Measurements from ENCODE around the gene FAM120B.
"Not testable (repeated sequence)": the region's sequence is repeated elsewhere in the genome, so short reads cannot be mapped to it uniquely, and the experiment has no call there.

FAM120B gene

DNA sequence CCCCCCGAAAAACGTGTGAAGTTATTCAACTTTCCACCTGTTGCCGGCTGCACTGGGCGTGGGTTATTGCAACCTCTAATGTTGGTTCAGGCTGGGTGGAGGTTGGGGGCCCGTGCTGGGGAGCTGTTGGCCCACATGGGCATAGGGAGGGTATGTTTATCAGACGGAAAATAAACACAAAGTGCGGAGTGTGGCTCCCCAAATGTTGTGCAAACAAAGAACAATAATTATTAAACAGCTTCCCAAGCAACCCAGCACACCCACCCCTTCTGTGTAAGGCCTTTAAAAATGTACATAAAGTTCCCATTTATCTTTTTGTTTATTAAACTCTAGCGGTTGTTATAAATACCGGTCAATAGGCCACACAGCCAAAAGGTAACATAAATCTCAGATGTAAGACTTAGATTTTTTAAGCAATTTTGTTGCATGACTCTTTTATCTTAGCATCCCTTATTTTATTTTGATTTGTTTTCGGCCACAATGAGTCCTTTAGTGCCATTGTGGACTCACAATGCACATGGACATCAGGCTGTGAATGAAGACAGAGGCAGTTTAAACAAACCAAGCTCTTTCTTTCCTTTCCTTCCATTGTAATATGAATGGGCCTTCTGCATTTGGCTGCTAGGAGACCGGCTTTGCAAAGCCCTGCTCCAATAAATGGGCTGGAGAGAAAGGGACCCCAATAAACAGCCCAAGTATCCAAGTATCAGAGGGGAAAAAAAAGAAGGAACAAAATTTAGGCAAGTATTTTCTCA is 8.8 kb upstream of the FAM120B start:
- no peak for DNase-seq (ENCODE audit: low read depth)

DNA sequence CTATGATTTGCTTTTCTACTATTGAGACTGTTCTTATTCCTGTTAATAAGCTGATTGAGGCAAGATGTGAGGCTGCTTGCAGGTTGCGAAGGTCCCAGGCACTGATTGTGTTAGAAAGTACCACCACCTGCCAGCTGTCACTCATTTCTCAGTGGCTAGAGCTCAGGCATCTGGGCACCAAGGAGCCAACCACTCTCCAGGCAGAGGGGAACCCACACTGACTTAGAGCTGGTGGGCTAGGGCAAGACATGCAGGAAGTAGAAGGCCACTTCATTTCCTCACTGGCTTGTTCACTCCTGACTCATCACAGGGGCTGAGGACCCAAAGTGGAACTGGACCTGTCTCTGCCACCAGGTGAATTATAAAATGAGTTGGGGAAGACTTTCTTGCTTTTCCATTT is 7.9 kb upstream of the FAM120B start:
- no peak for DNase-seq (ENCODE audit: low read depth)

DNA sequence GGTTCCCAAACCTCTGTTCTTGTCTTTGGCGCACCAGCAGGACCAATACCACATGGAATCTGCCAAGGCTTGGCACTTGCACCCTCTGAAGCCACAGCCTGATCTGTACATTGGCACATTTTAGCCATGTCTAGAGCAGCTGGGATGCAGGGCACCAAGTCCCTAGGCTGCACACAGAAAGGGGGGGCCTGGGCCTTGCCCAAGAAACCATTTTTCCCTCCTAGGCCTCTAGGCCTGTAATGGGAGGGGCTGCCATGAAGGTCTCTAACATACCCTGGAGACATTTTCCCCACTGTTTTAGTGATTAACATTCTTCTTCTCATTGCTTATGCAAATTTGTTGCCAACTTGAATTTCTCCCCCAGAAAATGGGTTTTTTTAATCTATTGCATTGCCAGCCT is 5.4 kb upstream of the FAM120B start:
- DNase-seq (ENCODE audit: low read depth), result no peak

DNA sequence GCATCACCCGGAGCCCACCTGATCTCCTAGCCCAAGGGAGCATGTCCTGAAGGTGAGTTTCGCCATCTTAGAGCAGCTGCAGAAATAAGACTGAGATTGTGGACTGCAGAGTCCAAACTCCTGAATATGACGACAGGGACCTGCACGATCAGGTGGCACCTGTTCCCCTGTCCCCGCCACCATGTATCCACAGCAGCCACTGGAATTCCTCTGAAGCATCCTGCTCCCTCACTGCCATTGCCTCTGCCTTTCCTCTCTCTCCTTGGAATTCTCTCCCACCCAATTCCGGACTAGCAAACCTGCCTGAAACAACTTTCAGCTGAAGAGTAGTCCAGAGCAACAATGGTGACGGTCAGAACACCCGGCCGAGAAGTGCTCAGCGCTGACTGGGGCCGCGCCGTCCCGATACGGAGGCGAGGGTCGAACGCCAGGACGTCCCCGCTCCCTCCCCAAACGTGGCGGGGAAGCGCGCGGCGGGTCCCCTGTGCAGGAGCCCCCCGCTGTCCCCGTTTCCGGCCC is 694 bp upstream of the FAM120B start:
- DNase-seq (ENCODE audit: low read depth), result no peak

DNA sequence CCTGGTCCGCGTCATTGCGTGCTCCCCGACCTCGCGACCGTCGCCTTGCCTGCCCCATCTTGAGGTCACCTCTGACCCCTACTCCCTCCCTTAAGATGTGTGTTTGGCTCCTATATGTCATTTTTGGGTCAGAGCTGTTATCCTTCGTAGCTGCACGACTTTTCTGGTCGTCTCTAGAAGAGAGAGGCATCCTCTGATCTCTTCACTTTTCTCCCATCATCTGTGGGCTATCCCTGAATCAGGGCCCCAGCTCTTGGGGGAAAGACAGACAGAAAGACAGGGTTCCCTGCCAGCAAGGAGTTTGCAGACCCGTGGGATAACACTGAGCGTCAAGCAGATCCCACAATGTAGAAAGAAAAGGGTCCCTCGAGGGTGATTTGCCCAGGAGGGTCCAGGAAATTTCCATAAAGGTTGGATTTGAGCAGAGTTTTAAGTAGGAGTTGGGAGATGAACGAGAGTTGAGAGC is 555 bp downstream of the FAM120B start:
- no peak for DNase-seq (ENCODE audit: low read depth)

DNA sequence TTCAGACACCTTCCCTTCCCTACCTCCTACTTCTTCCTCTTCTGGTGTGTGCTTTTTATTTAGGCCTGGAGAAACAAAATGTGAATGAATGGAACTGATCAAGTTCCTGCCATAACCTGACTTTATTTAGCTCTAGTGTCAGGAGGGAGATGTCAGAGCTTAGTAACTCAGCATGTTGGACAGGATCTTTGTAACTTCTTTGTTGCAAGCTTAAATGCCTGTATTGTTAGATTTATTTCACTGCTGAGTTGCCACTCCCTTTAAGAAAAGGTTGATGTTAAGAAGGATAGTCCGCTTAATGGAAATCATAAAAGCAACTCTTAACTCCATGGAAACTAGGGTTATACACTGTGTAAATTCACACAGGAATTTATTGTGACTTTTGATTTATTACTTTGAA is 2.2 kb downstream of the FAM120B start:
- DNase-seq (ENCODE audit: low read depth), result no peak

DNA sequence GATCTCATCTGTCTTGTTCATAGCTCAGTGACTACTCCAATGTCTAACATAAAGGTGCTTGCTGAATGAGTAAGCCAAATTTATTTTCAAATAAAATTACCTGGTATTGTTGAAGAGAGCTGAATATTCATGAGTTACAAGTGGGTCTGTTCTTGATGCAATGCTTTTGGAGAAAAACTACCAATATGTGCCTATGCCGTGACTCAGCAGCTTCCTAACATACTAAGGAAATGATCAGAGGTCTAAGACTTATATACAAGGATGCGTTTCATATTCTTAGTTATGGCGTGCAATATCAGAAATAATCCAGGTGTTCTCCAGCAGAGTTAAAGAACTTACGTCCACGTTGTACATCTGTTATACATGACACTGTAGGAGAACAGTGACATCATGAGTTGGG is 5.1 kb downstream of the FAM120B start:
- DNase-seq (ENCODE audit: low read depth), result no peak

DNA sequence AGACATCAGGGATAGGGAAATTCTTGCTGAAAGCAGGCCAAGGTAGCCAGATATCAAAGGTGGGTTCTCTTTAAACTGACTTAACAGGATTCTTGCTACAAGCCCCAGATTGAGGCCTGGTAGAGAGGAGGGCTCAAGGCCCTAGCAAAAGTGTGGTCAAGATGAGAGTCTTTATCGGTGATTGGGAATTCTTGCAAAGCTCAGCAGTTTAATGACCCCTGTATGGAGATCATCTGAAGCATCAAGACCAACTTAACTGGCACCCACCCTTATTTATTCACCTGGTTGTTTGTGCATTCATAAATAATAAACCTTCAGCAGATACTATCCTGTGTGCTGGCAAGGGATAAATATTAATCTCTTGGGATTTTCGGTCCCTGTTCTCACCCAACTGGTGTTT is 6.3 kb downstream of the FAM120B start:
- no peak for DNase-seq (ENCODE audit: low read depth)

DNA sequence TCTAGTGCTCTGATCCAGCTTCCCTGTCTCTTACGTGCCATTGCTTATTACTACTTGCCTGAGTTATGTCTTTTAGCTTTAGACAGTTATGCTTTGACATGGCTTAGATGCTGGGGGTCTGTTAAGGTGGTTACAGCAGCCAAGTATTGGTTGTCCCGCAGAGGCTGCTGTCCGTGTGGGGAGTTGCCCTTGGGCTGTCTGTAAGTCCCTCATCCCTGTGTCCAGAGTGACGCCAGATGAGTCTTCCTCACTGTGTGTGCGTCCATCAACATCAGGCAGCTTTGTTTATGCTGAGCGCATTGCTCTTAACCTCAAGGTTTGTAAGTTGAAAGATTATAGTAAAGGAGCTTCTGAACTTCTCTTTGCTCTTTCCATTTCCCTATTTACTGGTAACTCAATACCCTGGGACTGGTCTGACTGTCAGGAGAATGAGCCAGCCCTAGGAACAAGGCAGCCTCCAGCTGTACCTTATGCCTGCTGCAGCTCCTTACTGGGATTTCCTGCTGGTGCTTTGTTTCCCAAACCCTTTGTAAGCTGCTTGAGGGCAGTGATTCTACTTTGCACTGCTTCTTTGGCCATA is 7.2 kb downstream of the FAM120B start:
- DNase-seq (ENCODE audit: low read depth), result no peak

DNA sequence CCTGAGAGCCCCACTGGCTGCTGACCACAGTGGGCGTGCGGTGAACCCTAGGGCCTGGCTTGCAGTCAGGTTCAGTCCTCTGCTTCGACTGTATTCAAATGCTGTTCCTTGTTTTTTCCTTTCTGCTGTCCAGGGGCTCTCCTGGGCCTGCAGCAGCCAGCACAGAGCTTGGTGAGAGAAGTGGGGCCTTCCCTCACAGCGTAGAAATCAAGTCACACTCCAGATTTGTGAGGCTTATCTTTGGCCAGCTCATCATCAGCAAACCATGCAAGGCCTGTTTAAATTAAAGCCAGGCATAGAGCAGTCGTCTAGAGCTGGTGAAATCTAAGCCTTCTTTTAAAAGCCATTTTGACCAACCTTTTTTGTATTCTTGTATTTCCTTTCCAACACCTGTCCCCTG is 8.4 kb downstream of the FAM120B start:
- no peak for DNase-seq (ENCODE audit: low read depth)

DNA sequence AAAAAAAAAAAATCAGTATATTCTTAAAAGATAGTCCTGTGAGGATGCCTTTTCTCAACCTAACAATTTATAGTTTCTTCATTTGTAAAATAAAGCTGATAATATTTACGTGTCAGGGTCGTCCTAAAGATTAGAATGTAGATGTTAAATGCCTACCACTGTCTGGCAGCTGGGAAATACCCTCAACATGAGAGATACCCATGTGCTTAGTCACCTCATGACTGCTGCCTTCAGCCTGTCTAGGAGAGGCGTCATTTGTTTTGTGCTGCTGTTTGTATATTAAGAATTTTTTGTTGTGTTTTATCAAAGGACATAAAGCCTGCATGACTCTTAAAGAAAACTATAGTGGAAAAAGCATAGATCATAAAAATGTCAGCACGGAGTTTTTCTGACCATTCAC is 9.5 kb downstream of the FAM120B start:
- no peak for DNase-seq (ENCODE audit: low read depth)

DNA sequence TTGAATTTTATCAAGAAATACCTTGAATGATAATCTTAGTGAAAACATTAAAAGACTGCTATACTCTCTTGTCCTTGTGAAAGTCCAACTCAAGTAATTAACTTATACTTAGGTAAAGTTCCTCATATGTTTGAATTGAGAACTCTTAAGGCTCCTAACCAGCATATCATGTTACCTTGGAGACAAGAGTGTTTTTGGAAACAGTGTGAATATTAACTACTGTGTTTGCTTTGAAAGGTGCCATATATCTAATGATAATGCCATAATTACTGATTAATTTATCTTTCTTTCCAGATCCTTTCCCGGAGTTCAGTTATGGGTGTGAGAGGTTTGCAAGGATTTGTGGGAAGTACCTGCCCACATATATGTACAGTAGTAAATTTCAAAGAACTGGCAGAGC is 10.5 kb downstream of the FAM120B start:
- no peak for DNase-seq (ENCODE audit: low read depth)

DNA sequence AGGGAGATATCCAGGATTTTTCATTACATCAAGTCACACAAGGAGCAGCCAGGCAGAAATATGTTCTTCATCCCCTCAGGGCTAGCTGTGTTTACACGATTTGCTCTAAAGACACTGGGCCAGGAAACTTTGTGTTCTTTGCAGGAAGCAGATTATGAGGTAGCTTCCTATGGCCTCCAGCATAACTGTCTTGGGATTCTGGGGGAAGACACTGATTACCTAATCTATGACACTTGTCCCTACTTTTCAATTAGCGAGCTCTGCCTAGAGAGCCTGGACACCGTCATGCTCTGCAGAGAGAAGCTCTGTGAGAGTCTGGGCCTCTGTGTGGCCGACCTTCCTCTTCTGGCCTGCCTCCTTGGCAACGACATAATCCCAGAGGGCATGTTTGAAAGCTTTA is 11.2 kb downstream of the FAM120B start:
- no peak for DNase-seq (ENCODE audit: low read depth)

DNA sequence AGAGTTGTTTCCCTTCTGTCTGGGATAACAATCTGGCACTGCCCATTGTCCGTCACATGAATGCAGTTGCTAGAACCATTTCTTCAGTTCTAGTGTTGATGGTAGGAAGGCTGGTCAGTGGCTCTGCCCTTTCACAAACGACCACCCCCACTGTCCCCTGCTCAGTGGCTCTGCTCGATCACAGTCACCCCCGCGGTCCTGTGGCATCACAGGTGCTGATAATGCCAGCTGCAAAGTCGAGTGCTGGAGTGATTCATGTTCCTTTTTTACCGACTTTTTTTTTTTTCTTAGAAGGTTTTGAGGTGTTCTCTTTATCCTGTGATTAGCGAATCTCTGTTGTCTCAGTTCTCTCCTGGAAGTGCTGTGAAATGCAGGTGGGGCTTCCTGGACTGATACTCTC is 22.8 kb downstream of the FAM120B start:
- DNase-seq (ENCODE audit: low read depth), result no peak

DNA sequence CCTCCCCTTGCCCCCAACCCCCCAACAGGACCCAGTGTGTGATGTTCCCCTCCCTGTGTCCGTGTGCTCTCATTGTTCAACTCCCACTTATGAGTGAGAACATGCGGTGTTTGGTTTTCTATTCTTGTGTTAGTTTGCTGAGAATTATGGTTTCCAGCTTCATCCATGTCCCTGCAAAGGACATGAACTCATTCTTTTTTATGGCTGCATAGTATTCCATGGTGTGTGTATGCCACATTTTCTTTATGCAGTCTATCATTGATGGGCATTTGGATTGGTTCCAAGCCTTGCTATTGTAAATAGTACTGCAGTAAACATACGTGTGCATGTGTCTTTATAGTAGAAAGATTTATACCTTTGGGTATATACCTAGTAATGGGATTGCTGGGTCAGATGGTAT is 28.6 kb downstream of the FAM120B start:
- DNase-seq (ENCODE audit: low read depth), result not testable (repeated sequence)

DNA sequence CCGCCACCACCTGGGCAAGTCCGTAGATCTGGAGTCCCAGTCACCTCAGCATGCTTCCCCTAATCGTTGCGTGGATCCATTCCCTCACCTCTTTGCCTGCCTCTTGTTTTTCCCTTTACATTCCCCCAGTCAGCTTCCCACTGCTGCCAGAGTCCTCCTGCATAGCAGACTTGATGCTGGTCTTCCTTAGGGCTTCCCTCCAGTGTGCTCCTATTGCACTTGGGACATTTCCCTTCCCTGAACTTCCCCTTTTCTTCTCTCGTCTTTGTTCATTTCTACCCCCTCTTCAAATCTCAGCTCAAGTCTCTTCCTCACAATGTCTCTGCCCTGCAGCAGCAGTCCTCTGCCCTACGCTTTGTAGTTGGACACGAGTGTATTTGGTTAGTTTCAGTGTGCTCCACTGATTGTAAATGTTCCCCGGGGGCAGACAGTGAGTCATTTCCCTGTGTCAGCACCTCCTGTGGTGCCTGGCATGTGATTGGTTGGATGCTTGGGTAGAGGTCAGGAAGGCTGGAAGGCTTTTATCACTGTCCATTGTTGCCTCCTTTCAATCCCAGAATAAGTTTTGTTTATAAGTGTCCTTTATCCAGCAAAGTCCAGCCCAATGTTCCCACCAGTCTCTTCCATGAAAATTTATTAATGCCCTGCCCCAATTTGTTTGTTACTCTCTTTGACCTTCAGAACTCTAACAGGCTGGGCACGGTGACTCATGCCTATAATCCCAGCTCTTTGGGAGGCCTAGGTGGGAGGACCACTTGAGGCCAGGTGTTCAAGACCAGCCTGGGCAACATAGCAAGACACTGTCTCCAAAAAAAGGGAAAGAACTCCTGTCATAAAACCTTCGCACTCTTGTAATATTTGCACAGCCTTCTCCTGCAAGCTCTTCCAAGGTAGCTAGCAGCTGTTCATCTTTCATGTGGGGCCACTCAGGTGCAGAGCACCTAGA is 38.3 kb downstream of the FAM120B start:
- no peak for DNase-seq (ENCODE audit: low read depth)

DNA sequence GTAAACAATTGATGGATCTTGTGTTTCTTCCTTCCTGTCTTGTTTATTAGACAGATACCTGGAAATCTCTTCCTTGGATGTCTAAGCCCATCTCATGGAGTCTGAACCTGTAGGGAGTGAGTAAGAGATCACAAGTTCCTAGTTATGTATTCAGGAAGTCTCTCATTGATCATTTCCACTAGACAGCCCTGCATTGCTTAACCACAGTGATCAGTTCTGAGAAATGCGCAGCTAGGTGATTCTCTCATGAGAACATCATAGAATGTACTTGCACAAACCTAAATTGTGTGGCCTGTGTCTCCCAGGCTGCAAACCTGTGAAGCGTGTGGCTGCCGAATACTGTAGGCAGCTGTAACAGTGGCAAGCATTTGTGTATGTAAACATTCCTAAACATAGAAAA is 39.1 kb downstream of the FAM120B start:
- no peak for DNase-seq (ENCODE audit: low read depth)

DNA sequence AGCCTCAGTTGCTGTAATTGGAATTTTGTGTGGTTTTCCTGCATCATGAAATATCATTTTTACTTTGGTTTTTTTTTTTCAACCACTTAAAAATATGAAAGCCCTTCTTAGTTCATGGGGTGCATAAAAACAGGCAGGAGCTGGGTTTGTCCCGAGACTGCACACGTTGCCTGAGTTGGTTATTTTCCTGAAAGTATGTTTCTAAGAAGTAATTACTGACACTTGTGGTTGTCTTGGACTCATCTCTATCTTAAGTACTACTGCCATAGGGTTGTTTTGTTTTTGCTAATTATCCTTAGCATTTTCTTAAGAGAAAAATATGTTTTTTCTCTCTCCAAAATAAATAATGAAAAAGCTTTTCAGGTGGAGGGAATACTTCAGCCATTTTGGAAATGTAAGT is 40.1 kb downstream of the FAM120B start:
- DNase-seq (ENCODE audit: low read depth), result no peak

DNA sequence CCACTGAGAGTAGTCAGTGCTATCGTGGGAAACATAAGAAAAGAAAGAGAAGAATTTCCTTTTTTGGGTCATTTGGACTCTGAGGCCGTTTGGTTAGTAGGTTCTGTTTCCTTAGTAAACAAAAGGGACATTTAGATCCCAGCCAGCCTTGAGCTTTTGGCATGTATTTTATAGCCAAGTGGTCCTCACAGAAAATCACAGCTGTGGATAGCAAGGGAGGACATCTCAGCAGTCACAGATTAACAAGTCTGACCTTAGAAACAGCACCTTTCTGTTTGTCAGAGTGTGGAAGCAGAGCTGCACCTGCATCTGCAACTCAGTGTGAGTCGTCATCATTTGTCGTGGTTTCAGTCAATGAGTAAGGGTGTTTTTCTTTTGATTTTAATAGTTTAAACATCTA is 40.5 kb downstream of the FAM120B start:
- DNase-seq (ENCODE audit: low read depth), result no peak

DNA sequence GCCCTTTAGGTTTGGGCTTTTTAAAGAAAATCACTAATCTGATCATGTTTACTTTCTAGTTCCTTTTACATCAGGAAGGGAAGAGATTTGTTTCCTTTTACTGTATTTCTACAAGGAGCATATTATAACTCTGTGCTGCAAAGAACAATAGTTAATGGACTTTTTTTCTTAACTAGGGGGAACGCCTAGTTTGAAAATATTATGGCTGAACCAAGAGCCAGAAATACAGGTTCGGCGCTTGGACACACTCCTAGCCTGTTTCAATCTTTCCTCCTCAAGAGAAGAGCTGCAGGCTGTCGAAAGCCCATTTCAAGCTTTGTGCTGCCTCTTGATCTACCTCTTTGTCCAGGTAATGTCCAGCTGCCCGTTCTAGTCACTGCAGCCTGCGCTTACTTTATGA is 41.4 kb downstream of the FAM120B start:
- no peak for DNase-seq (ENCODE audit: low read depth)

DNA sequence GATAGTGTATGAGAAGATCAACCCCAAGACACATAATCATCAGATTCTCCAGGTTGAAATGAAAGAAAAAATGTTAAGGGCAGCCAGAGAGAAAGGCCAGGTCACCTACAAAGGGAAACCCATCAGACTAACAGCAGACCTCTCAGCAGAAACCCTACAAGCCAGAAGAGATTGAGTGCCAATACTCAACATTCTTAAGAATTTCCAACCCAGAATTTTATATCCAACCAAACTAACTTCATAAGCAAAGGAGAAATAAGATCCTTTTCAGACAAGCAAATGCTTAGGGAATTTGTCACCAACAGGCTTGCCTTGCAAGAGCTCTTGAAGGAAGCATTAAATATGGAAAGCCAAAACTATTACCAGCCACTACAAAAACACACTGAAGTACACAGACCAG is 44.9 kb downstream of the FAM120B start:
- DNase-seq (ENCODE audit: low read depth), result not testable (repeated sequence)

DNA sequence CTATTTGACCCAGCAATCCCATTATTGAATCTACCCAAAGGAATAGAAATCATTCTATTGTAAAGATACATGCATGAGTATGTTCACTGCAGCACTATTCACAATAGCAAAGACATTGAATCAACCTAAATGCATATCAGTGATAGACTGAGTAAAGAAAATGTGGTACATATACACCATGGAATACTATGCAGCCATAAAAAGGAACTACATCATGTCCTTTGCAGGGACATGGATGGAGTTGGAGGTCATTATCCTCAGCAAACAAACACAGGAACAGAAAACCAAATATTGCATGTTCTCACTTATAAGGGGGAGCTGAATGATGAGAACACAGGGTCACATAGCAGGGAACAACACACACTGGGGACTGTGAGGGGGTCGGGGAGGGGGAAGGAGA is 48.6 kb downstream of the FAM120B start:
- not testable (repeated sequence) for DNase-seq (ENCODE audit: low read depth)

DNA sequence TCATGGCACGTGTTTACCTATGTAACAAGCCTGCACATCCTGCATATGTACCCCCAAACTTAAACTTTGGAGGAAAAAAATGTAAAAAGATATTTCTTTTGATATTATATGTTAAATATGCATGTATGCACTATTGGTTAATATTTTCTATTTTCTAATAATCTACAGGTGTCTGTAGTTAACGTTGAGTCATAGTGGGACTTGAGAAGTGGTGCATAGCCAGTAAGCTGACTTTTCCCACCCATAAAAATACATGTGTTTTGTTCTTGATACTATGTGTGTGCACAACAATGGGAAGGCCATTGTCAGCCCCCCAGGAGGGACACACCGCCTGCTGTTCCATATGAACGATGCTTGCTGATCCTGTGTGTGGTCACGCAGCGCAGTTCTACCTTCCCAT is 49.1 kb downstream of the FAM120B start:
- no peak for DNase-seq (ENCODE audit: low read depth)
